ENCODE results near the gene ZNF654. TPM values are rescaled to one million over a fixed set of nuclear protein-coding genes. Genes with fewer than 3 reads are reported as not detected.
A peak's percentile ranks its signal among the peaks of the same experiment; 100 is the strongest.

Gene ZNF654
- polyA plus RNA-seq, 4 donors, result 3.0 to 12.8 (median 5.0) TPM

DNA sequence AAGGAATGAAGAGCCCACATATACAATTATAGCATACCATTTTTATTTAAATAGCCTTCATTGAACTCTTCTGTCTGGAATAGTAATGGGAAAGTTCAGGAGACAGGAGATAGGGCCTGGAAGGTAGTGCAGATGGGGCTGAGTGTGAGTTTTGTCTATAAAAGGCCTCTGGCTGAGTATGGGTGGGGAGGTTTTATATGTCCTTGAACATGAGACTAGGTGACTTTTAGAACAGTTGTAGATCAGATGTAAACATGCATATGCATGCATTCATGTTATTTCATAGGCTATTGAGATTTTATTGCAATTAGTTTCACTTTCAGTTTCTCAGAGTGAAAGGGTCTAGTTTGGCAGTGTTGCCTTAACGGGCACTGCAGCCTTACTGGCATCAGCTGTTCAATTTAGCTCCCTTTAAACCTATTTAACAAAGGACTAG, 27.4 kb upstream of the ZNF654 start:
- FAIRE-seq (no peak), DNase-seq (peak; percentile 51 to 64)
- peak overlapping the region; percentile 2 to 62 (median 41) for H3K27ac ChIP-seq (ENCODE audit: low read depth in 1 of 3, low read length in 2 of 3)
- no peaks in the 10 kb centered on the region for H3K27me3 ChIP-seq (ENCODE audit: control insufficient read depth in 3 of 3, insufficient read depth in 3 of 3, low read length in 3 of 3)
- H3K4me1 ChIP-seq (ENCODE audit: control insufficient read depth in 3 of 3, insufficient read depth in 2 of 3, low read depth in 1 of 3, low read length in 2 of 3), result no peaks in the 10 kb centered on the region
- 0 to 3% (median 0%) methylated on average over 1 of the region's 1 CpG for WGBS, 3 donors
- peak overlapping the region in 2 of 3 donors; percentile 14 to 56 for H3K4me3 ChIP-seq (ENCODE audit: low read depth in 1 of 3, low read length in 3 of 3)
- H3K36me3 ChIP-seq (ENCODE audit: control insufficient read depth in 3 of 3, insufficient read depth in 2 of 3, low read depth in 1 of 3, low read length in 3 of 3), result no peaks in the 10 kb centered on the region
- H3K9me3 ChIP-seq (ENCODE audit: control insufficient read depth in 2 of 2, insufficient read depth in 1 of 2, low read depth in 1 of 2, low read length in 1 of 2), result peaks cover 0 to 14% of the 10 kb centered on the region in 2 donors

DNA sequence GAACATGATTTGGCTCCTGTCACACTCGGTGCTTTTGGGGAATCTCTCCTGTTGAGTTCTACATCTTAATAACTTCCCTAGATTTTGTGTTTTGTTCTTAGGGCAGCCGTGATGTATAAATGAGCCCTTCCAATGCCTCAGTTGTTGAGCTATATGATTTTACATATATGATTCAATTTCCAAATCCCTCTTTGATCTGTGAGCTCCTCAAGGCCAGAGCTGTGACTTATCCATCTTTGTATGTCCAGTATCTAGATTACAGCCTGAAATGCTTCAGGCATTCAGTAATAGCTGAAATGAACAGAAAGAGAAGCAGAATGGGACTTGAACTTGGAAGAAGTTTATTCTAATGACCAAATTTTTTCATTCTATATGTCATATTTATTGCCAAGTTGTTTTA, 26.8 kb upstream of the ZNF654 start:
- WGBS, 3 donors, result 21 to 51% (median 23%) methylated on average over 2 of the region's 2 CpGs
- peak overlapping the region in 1 of 3 donors; percentile 62 for H3K27ac ChIP-seq (ENCODE audit: low read depth in 1 of 3, low read length in 2 of 3)
- peak overlapping the region in 1 of 3 donors; percentile 56 for H3K4me3 ChIP-seq (ENCODE audit: low read depth in 1 of 3, low read length in 3 of 3)
- FAIRE-seq (no peak), DNase-seq (no peak)
- no peaks in the 10 kb centered on the region for H3K27me3 ChIP-seq (ENCODE audit: control insufficient read depth in 3 of 3, insufficient read depth in 3 of 3, low read length in 3 of 3)
- no peaks in the 10 kb centered on the region for H3K36me3 ChIP-seq (ENCODE audit: control insufficient read depth in 3 of 3, insufficient read depth in 2 of 3, low read depth in 1 of 3, low read length in 3 of 3)
- H3K4me1 ChIP-seq (ENCODE audit: control insufficient read depth in 3 of 3, insufficient read depth in 2 of 3, low read depth in 1 of 3, low read length in 2 of 3), result no peaks in the 10 kb centered on the region
- peaks cover 0 to 10% of the 10 kb centered on the region in 2 donors for H3K9me3 ChIP-seq (ENCODE audit: control insufficient read depth in 2 of 2, insufficient read depth in 1 of 2, low read depth in 1 of 2, low read length in 1 of 2)

DNA sequence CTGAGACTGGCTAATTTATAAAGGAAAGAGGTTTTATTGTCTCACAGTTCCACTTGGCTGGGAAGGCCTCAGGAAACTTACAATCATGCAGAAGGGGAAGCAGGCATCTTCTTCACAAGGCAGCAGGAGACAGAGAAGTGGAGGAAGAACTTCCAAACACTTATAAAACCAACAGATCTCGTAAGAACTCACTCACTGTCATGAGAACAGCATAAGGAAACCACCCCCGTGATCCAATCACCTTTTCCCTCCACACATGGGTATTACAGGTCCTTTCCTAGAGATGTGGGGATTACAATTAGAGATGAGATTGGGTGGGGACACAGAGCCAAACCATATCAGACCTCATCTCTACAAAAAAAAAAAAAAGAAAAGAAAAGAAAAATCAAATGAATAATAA, 26.0 kb upstream of the ZNF654 start:
- H3K9me3 ChIP-seq (ENCODE audit: control insufficient read depth in 2 of 2, insufficient read depth in 1 of 2, low read depth in 1 of 2, low read length in 1 of 2), result peaks cover 0 to 8% of the 10 kb centered on the region in 2 donors
- H3K27ac ChIP-seq (ENCODE audit: low read depth in 1 of 3, low read length in 2 of 3), result no peak overlapping the region
- 82 to 87% (median 85%) methylated on average over 2 of the region's 2 CpGs for WGBS, 3 donors
- no peak overlapping the region for H3K4me3 ChIP-seq (ENCODE audit: low read depth in 1 of 3, low read length in 3 of 3)
- DNase-seq (no peak), FAIRE-seq (no peak)
- no peaks in the 10 kb centered on the region for H3K4me1 ChIP-seq (ENCODE audit: control insufficient read depth in 3 of 3, insufficient read depth in 2 of 3, low read depth in 1 of 3, low read length in 2 of 3)
- H3K36me3 ChIP-seq (ENCODE audit: control insufficient read depth in 3 of 3, insufficient read depth in 2 of 3, low read depth in 1 of 3, low read length in 3 of 3), result no peaks in the 10 kb centered on the region
- no peaks in the 10 kb centered on the region for H3K27me3 ChIP-seq (ENCODE audit: control insufficient read depth in 3 of 3, insufficient read depth in 3 of 3, low read length in 3 of 3)

DNA sequence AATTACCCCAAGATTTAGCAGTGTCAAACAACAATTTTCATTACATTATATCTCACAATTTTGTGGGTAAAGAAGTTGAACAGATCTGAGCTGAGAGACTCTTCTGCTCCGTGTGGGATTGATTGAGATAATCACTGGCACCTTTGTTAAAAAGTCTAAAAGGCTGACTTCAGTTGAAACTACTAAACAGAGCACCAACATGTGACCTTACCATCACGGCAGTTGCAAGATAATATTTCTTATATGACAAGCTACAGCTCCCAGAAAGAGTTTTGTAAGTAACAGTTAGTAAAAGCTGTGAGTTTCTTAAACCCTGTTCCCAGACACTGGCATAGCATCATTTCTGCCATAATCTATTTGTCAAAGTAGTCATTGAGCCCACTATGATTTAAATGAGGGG, 25.2 kb upstream of the ZNF654 start:
- Histone ChIP-seq H3K9me3 (ENCODE audit: control insufficient read depth in 2 of 2, insufficient read depth in 1 of 2, low read depth in 1 of 2, low read length in 1 of 2) (peaks cover 0 to 2% of the 10 kb centered on the region in 2 donors), H3K27me3 (ENCODE audit: control insufficient read depth in 3 of 3, insufficient read depth in 3 of 3, low read length in 3 of 3) (no peaks in the 10 kb centered on the region), H3K4me1 (ENCODE audit: control insufficient read depth in 3 of 3, insufficient read depth in 2 of 3, low read depth in 1 of 3, low read length in 2 of 3) (no peaks in the 10 kb centered on the region), H3K27ac (ENCODE audit: low read depth in 1 of 3, low read length in 2 of 3) (no peak overlapping the region), H3K4me3 (ENCODE audit: low read depth in 1 of 3, low read length in 3 of 3) (no peak overlapping the region), H3K36me3 (ENCODE audit: control insufficient read depth in 3 of 3, insufficient read depth in 2 of 3, low read depth in 1 of 3, low read length in 3 of 3) (no peaks in the 10 kb centered on the region)
- DNase-seq, result no peak
- WGBS, 3 donors, result 54 to 61% (median 55%) methylated on average over 2 of the region's 2 CpGs
- FAIRE-seq, result no peak

DNA sequence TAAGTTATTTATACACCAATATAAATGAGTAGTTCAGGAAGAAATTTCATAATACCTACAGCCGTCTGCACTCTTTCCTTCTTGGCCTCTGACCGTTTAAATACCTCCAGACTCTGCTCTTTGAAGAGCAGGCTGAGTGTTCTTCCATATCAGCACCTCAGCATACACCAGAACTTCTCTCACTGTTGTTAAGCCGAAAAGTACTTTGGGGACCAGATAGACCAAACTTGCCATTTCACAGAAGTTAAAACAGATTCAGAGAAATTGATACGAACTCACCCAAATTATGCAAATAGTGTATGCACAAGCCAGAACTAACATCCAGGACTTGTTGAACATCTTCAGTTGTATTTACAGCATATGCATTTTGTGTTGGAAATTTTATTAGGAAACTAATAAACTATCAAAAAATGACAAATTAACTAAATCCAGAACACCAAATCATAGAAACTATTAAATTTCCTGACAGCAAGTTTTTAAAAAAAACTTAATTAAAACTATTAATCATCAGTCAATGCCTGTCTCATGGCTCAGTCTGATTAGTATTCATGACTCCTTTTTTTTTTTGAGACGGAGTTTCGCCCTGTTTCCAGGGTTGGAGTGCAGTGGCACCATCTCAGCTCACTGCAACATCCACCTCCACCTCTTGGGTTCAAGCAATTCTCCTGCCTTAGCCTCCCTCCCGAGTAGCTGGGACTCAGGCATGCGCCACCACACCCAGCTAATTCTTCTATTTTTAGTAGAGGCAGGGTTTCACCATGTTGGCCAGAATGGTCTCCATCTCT, 24.4 kb upstream of the ZNF654 start:
- no peak overlapping the region for H3K4me3 ChIP-seq (ENCODE audit: low read depth in 1 of 3, low read length in 3 of 3)
- no peaks in the 10 kb centered on the region for H3K9me3 ChIP-seq (ENCODE audit: control insufficient read depth in 2 of 2, insufficient read depth in 1 of 2, low read depth in 1 of 2, low read length in 1 of 2)
- no peak for FAIRE-seq
- H3K4me1 ChIP-seq (ENCODE audit: control insufficient read depth in 3 of 3, insufficient read depth in 2 of 3, low read depth in 1 of 3, low read length in 2 of 3), result no peaks in the 10 kb centered on the region
- WGBS, 3 donors, result 84 to 86% (median 85%) methylated on average over 8 of the region's 8 CpGs
- no peak for DNase-seq
- no peaks in the 10 kb centered on the region for H3K36me3 ChIP-seq (ENCODE audit: control insufficient read depth in 3 of 3, insufficient read depth in 2 of 3, low read depth in 1 of 3, low read length in 3 of 3)
- H3K27me3 ChIP-seq (ENCODE audit: control insufficient read depth in 3 of 3, insufficient read depth in 3 of 3, low read length in 3 of 3), result no peaks in the 10 kb centered on the region
- H3K27ac ChIP-seq (ENCODE audit: low read depth in 1 of 3, low read length in 2 of 3), result no peak overlapping the region

DNA sequence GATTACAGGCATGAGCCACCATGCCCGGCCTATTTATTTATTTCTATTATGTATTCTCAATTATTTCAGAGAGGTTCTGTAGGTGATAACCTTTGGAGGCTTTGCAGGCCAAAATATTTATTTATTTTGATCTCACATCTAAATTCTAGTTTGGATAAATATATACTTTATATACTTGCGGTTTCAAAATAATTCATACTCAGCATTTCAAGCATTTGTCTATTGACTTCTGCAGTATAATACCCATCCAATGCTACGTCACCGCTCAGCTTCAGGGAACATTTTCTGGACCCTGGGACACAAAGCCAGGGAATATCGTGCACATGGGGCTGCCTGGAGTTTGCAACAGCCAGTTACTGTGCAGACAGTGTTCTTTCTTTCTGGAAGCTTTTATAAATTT, 22.8 kb upstream of the ZNF654 start:
- Histone ChIP-seq H3K36me3 (ENCODE audit: control insufficient read depth in 3 of 3, insufficient read depth in 2 of 3, low read depth in 1 of 3, low read length in 3 of 3) (no peaks in the 10 kb centered on the region), H3K4me1 (ENCODE audit: control insufficient read depth in 3 of 3, insufficient read depth in 2 of 3, low read depth in 1 of 3, low read length in 2 of 3) (no peaks in the 10 kb centered on the region), H3K9me3 (ENCODE audit: control insufficient read depth in 2 of 2, insufficient read depth in 1 of 2, low read depth in 1 of 2, low read length in 1 of 2) (no peaks in the 10 kb centered on the region), H3K27me3 (ENCODE audit: control insufficient read depth in 3 of 3, insufficient read depth in 3 of 3, low read length in 3 of 3) (no peaks in the 10 kb centered on the region), H3K4me3 (ENCODE audit: low read depth in 1 of 3, low read length in 3 of 3) (no peak overlapping the region), H3K27ac (ENCODE audit: low read depth in 1 of 3, low read length in 2 of 3) (no peak overlapping the region)
- no peak for FAIRE-seq
- no peak for DNase-seq
- 80 to 86% (median 82%) methylated on average over 5 of the region's 5 CpGs for WGBS, 3 donors

DNA sequence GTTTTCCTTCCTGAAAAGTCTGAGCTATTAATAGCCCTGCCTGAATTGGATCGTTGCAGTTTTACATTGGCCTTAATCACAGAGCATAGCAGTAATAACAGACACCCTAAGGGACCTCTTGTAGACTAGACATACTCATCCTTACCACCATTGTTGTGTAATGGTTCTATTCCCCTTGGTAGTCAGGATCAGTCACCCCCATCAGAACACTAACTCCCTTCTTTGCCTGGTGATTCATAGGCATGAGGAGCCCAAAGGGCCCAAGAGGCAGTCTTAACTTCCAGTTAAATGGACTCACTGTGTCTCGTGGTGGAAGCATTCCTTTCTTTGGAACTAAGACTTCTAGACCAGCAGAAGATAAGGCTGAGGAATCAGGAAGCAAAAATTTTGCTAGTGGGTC, 20.5 kb upstream of the ZNF654 start:
- 26 to 55% (median 33%) methylated on average over 2 of the region's 2 CpGs for WGBS, 3 donors
- DNase-seq (no peak), FAIRE-seq (no peak)
- no peaks in the 10 kb centered on the region for H3K27me3 ChIP-seq (ENCODE audit: control insufficient read depth in 3 of 3, insufficient read depth in 3 of 3, low read length in 3 of 3)
- no peaks in the 10 kb centered on the region for H3K4me1 ChIP-seq (ENCODE audit: control insufficient read depth in 3 of 3, insufficient read depth in 2 of 3, low read depth in 1 of 3, low read length in 2 of 3)
- no peaks in the 10 kb centered on the region for H3K9me3 ChIP-seq (ENCODE audit: control insufficient read depth in 2 of 2, insufficient read depth in 1 of 2, low read depth in 1 of 2, low read length in 1 of 2)
- H3K36me3 ChIP-seq (ENCODE audit: control insufficient read depth in 3 of 3, insufficient read depth in 2 of 3, low read depth in 1 of 3, low read length in 3 of 3), result no peaks in the 10 kb centered on the region
- H3K4me3 ChIP-seq (ENCODE audit: low read depth in 1 of 3, low read length in 3 of 3), result no peak overlapping the region
- no peak overlapping the region for H3K27ac ChIP-seq (ENCODE audit: low read depth in 1 of 3, low read length in 2 of 3)

DNA sequence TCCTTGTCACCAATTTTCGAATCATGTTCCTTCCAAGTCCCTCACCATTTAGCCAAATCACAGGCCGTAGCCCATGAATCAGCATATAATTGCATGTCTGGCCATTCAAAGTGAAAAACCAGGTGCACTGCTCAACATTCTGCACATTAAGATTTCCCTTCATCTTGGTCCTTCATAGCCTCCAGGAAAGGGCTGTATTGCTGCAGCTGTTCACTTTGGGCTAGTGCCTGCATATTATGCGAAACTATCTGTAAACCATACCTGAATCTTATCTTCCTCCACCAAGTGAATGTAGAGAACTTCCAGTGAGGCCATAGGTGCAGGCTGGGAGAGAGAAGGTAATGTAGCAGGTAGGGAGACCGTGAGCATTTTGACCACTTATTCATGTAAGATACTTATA, 18.5 kb upstream of the ZNF654 start:
- H3K9me3 ChIP-seq (ENCODE audit: control insufficient read depth in 2 of 2, insufficient read depth in 1 of 2, low read depth in 1 of 2, low read length in 1 of 2), result no peaks in the 10 kb centered on the region
- no peaks in the 10 kb centered on the region for H3K27me3 ChIP-seq (ENCODE audit: control insufficient read depth in 3 of 3, insufficient read depth in 3 of 3, low read length in 3 of 3)
- H3K4me1 ChIP-seq (ENCODE audit: control insufficient read depth in 3 of 3, insufficient read depth in 2 of 3, low read depth in 1 of 3, low read length in 2 of 3), result no peaks in the 10 kb centered on the region
- no peak for FAIRE-seq
- no peak overlapping the region for H3K27ac ChIP-seq (ENCODE audit: low read depth in 1 of 3, low read length in 2 of 3)
- no peak for DNase-seq
- no peak overlapping the region for H3K4me3 ChIP-seq (ENCODE audit: low read depth in 1 of 3, low read length in 3 of 3)
- no peaks in the 10 kb centered on the region for H3K36me3 ChIP-seq (ENCODE audit: control insufficient read depth in 3 of 3, insufficient read depth in 2 of 3, low read depth in 1 of 3, low read length in 3 of 3)
- 89 to 93% (median 90%) methylated on average over 4 of the region's 4 CpGs for whole genome bisulfite sequencing, 3 donors

DNA sequence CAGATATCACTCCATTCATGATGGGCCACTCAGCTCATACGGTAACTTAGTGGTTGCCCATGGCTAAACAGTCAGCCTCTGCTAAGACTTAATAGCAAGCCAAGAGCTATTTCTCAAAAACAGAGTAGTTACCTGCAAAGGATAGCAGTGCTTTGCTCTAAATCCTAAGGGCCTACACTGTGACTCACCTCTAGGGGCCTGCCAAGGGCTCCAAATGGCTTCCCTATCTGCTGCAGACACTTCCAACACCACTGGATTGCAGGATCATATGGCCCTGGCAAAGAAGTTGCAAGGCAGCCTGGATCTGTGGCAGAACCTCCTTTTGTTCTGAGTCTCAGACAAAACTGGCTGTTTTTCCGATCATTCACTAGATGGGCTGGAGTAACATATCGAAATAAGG, 18.1 kb upstream of the ZNF654 start:
- no peaks in the 10 kb centered on the region for H3K4me1 ChIP-seq (ENCODE audit: control insufficient read depth in 3 of 3, insufficient read depth in 2 of 3, low read depth in 1 of 3, low read length in 2 of 3)
- 95 to 97% (median 96%) methylated on average over 3 of the region's 3 CpGs for WGBS, 3 donors
- no peak for DNase-seq
- H3K4me3 ChIP-seq (ENCODE audit: low read depth in 1 of 3, low read length in 3 of 3), result no peak overlapping the region
- no peak overlapping the region for H3K27ac ChIP-seq (ENCODE audit: low read depth in 1 of 3, low read length in 2 of 3)
- H3K9me3 ChIP-seq (ENCODE audit: control insufficient read depth in 2 of 2, insufficient read depth in 1 of 2, low read depth in 1 of 2, low read length in 1 of 2), result no peaks in the 10 kb centered on the region
- no peak for FAIRE-seq
- H3K27me3 ChIP-seq (ENCODE audit: control insufficient read depth in 3 of 3, insufficient read depth in 3 of 3, low read length in 3 of 3), result no peaks in the 10 kb centered on the region
- no peaks in the 10 kb centered on the region for H3K36me3 ChIP-seq (ENCODE audit: control insufficient read depth in 3 of 3, insufficient read depth in 2 of 3, low read depth in 1 of 3, low read length in 3 of 3)
